Gastroesophageal sphincter (tissue), 3 donors: ENCODE results near the gene PPA1.

Experiments used
- CTCF ChIP-seq, 4 experiments: fragments of 200-600 bp in 2 of 4; fragments of 450-650 bp in 2 of 4; sonication (generic) in 1 of 4; IDR thresholded peaks; one replicate each; pipeline ENCODE4 v1.5.1; 2017 to 2019; ENCODE audit warnings: antibody characterized with exemption in 4 of 4, mild to moderate bottlenecking in 2 of 4, moderate library complexity in 2 of 4
- EP300 ChIP-seq: sonication (generic); formaldehyde crosslinking; IDR thresholded peaks from one replicate; pipeline ENCODE4 v1.6.1; 2017; ENCODE audit warnings: antibody characterized with exemption, mild to moderate bottlenecking
- POLR2A ChIP-seq, 2 donors: fragments of 450-650 bp; IDR thresholded peaks; one replicate each; pipeline ENCODE4 v1.6.1; 2017; ENCODE audit warnings: antibody characterized with exemption in 2 of 2, mild to moderate bottlenecking in 2 of 2, moderate library complexity in 1 of 2

GRCh38 chr10:70255329-70256299 is 22.4 kb upstream of the PPA1 start:
- TF ChIP-seq EP300 (no peak), CTCF (IDR thresholded peaks at IDR 0.05) (no peak), POLR2A (IDR thresholded peaks at IDR 0.05) (no peak)
